Measurements from ENCODE around the gene DIO1. TPM values are rescaled to one million over a fixed set of nuclear protein-coding genes. Genes with fewer than 3 reads are reported as not detected.

Gene DIO1
- total RNA-seq, 6 experiments from 2014 or later, result 27.2 to 132 (median 72.1) TPM

GRCh38 chr1:53936430-53936829, 42.4 kb downstream of the DIO1 start:
- Histone ChIP-seq H3K27me3 (no peaks in the 10 kb centered on the region), H3K9me3 (no peaks in the 10 kb centered on the region), H3K4me3 (no peak overlapping the region), H3K36me3 (no peaks in the 10 kb centered on the region), H3K4me1 (no peaks in the 10 kb centered on the region), H3K27ac (no peak overlapping the region)
- TF ChIP-seq CTCF (IDR thresholded peaks at IDR 0.05) (no peak), POLR2A (IDR thresholded peaks at IDR 0.05) (no peak)
- ATAC-seq (no peak), DNase-seq (no peak)
- WGBS (ENCODE audit: insufficient coverage, low coverage, low lambda C conversion rate, missing lambda C conversion rate), result 100% methylated on average over 1 of the region's 1 CpG
- intact Hi-C loops (cut with DNase I), result no loop called here

GRCh38 chr1:53938136-53938830, 44.3 kb downstream of the DIO1 start:
- no peak overlapping the region for H3K27ac ChIP-seq
- DNase-seq, result no peak
- no peaks in the 10 kb centered on the region for H3K27me3 ChIP-seq
- intact Hi-C loops (cut with DNase I), result no loop called here
- TF ChIP-seq CTCF (IDR thresholded peaks at IDR 0.05) (no peak), POLR2A (IDR thresholded peaks at IDR 0.05) (no peak)
- no peaks in the 10 kb centered on the region for H3K4me1 ChIP-seq
- ATAC-seq, result no peak
- H3K4me3 ChIP-seq, result no peak overlapping the region
- no peaks in the 10 kb centered on the region for H3K36me3 ChIP-seq
- 93% methylated on average over 4 of the region's 4 CpGs for WGBS (ENCODE audit: insufficient coverage, low coverage, low lambda C conversion rate, missing lambda C conversion rate)
- H3K9me3 ChIP-seq, result no peaks in the 10 kb centered on the region

- WGBS (ENCODE audit: insufficient coverage, low coverage, low lambda C conversion rate, missing lambda C conversion rate), result 85% methylated on average over 7 of the region's 7 CpGs
- TF ChIP-seq CTCF (IDR thresholded peaks at IDR 0.05) (no peak), POLR2A (IDR thresholded peaks at IDR 0.05) (no peak)
- intact Hi-C loops (cut with DNase I), result no loop called here
Observed at GRCh38 chr1:53942127-53942957, 48.4 kb downstream of the DIO1 start.

GRCh38 chr1:53943090-53943489, 49.1 kb downstream of the DIO1 start:
- no peak for ATAC-seq
- 89% methylated on average over 6 of the region's 6 CpGs for WGBS (ENCODE audit: insufficient coverage, low coverage, low lambda C conversion rate, missing lambda C conversion rate)
- peaks cover 0 to 25% (median 0%) of the 10 kb centered on the region in 4 donors for H3K4me1 ChIP-seq

More at GRCh38 chr1:53942127-53942957, 48.4 kb downstream of the DIO1 start:
- ATAC-seq, result no peak
- DNase-seq, result no peak
- H3K4me3 ChIP-seq, result no peak overlapping the region
- H3K27me3 ChIP-seq, result no peaks in the 10 kb centered on the region
- no peaks in the 10 kb centered on the region for H3K36me3 ChIP-seq
- H3K4me1 ChIP-seq, result peaks cover 0 to 17% (median 0%) of the 10 kb centered on the region in 4 donors
- no peak overlapping the region for H3K27ac ChIP-seq
- no peaks in the 10 kb centered on the region for H3K9me3 ChIP-seq

More at GRCh38 chr1:53943090-53943489, 49.1 kb downstream of the DIO1 start:
- Histone ChIP-seq H3K27ac (no peak overlapping the region), H3K9me3 (no peaks in the 10 kb centered on the region), H3K4me3 (no peak overlapping the region), H3K36me3 (no peaks in the 10 kb centered on the region), H3K27me3 (no peaks in the 10 kb centered on the region)
- TF ChIP-seq CTCF (IDR thresholded peaks at IDR 0.05) (no peak), POLR2A (IDR thresholded peaks at IDR 0.05) (no peak)
- DNase-seq, result no peak
- intact Hi-C loops (cut with DNase I), result no loop called here
